H9 (cell line): ENCODE results near the gene POU2F1. TPM values are rescaled to one million over a fixed set of nuclear protein-coding genes. Genes with fewer than 3 reads are reported as not detected.

Source experiments
- DNase-seq: peaks from one replicate; pipeline ENCODE4 v3.0.0-alpha.2; 2017
- H2AFZ ChIP-seq: one replicate; pipeline ENCODE4 v1.6.1; 2013; ENCODE audit warnings: mild to moderate bottlenecking, low read length, control low read depth, moderate library complexity
- H2AK5ac ChIP-seq: 2 replicates; pipeline ENCODE4 v1.6.1; 2013; ENCODE audit warnings: low read length, control low read depth, mixed read lengths; ENCODE audit not compliant: insufficient read length
- H2BK120ac ChIP-seq: one replicate; pipeline ENCODE4 v1.6.1; 2013; ENCODE audit warnings: low read depth, mild to moderate bottlenecking, low read length, control low read depth, inconsistent platforms; ENCODE audit not compliant: poor library complexity, severe bottlenecking
- H2BK12ac ChIP-seq: 2 replicates; pipeline ENCODE4 v1.6.1; 2013; ENCODE audit warnings: low read length, control low read depth, mixed read lengths, low read depth; ENCODE audit not compliant: insufficient read length
- H2BK15ac ChIP-seq: 2 replicates; pipeline ENCODE4 v1.6.1; 2013; ENCODE audit warnings: low read depth, low read length, control low read depth
- H2BK20ac ChIP-seq: one replicate; pipeline ENCODE4 v1.6.1; 2013; ENCODE audit warnings: low read depth, mild to moderate bottlenecking, low read length, control low read depth, inconsistent platforms; ENCODE audit not compliant: poor library complexity, severe bottlenecking
- H2BK5ac ChIP-seq: 2 replicates; pipeline ENCODE4 v1.6.1; 2013; ENCODE audit warnings: low read length, control low read depth, mixed read lengths; ENCODE audit not compliant: insufficient read length
- H3K14ac ChIP-seq: 2 replicates; pipeline ENCODE4 v1.6.1; 2013; ENCODE audit warnings: low read length, control low read depth; ENCODE audit not compliant: insufficient read depth
- H3K18ac ChIP-seq: 2 replicates; pipeline ENCODE4 v1.6.1; 2013; ENCODE audit warnings: low read depth, mild to moderate bottlenecking, mixed read lengths, low read length, control low read depth; ENCODE audit not compliant: insufficient read length
- H3K23ac ChIP-seq: 2 replicates; pipeline ENCODE4 v1.6.1; 2013; ENCODE audit warnings: low read length, control low read depth, mixed read lengths, low read depth; ENCODE audit not compliant: insufficient read length
- H3K23me2 ChIP-seq: 2 replicates; pipeline ENCODE4 v1.6.1; 2013; ENCODE audit warnings: low read depth, mild to moderate bottlenecking, mixed read lengths, low read length, control low read depth; ENCODE audit not compliant: insufficient read length, poor library complexity, severe bottlenecking
- H3K27ac ChIP-seq: 2 replicates; pipeline ENCODE4 v1.5.1; 2013; ENCODE audit warnings: low read length, control low read depth, mixed read lengths, low read depth; ENCODE audit not compliant: insufficient read length
- H3K27me3 ChIP-seq: 2 replicates; pipeline ENCODE4 v1.6.1; 2013; ENCODE audit warnings: low read length, control low read depth, inconsistent platforms; ENCODE audit not compliant: insufficient read depth
- H3K4ac ChIP-seq: 2 replicates; pipeline ENCODE4 v1.6.1; 2013; ENCODE audit warnings: low read depth, mild to moderate bottlenecking, control low read depth, inconsistent platforms, low read length, moderate library complexity
- H3K4me1 ChIP-seq: 2 replicates; pipeline ENCODE4 v1.6.1; 2013; ENCODE audit warnings: low read length, control low read depth, inconsistent platforms; ENCODE audit not compliant: insufficient read depth
- H3K4me2 ChIP-seq: 2 replicates; pipeline ENCODE4 v1.6.1; 2013; ENCODE audit warnings: low read length, control low read depth, mixed read lengths; ENCODE audit not compliant: insufficient read length, insufficient read depth
- H3K56ac ChIP-seq: 2 replicates; pipeline ENCODE4 v1.6.1; 2013; ENCODE audit warnings: low read depth, mild to moderate bottlenecking, mixed read lengths, low read length, control low read depth; ENCODE audit not compliant: insufficient read length
- H3K79me1 ChIP-seq: 2 replicates; pipeline ENCODE4 v1.6.1; 2013; ENCODE audit warnings: low read depth, mild to moderate bottlenecking, moderate library complexity, low read length, control low read depth, inconsistent platforms; ENCODE audit not compliant: insufficient read depth, poor library complexity, severe bottlenecking
- H3K79me2 ChIP-seq: 2 replicates; pipeline ENCODE4 v1.6.1; 2013; ENCODE audit warnings: low read length, control low read depth, inconsistent platforms; ENCODE audit not compliant: insufficient read depth
- H3K9ac ChIP-seq: 2 replicates; pipeline ENCODE4 v1.6.1; 2013; ENCODE audit warnings: low read length, control low read depth, mixed read lengths; ENCODE audit not compliant: insufficient read length; ENCODE audit errors: extremely low read depth
- H3K9me3 ChIP-seq: one replicate; pipeline ENCODE4 v1.6.1; 2013; ENCODE audit warnings: low read depth, low read length, inconsistent platforms; ENCODE audit not compliant: control insufficient read depth
- H3T11ph ChIP-seq: one replicate; pipeline ENCODE4 v1.6.1; 2013; ENCODE audit warnings: mild to moderate bottlenecking, low read length, control low read depth, inconsistent platforms
- H4K20me1 ChIP-seq: one replicate; pipeline ENCODE4 v1.6.1; 2013; ENCODE audit not compliant: control insufficient read depth, insufficient read length, insufficient read depth
- H4K5ac ChIP-seq: 2 replicates; pipeline ENCODE4 v1.6.1; 2013; ENCODE audit warnings: low read depth, mild to moderate bottlenecking, mixed read lengths, low read length, control low read depth; ENCODE audit not compliant: insufficient read length
- H4K8ac ChIP-seq: replicated peaks from 2 replicates; pipeline ENCODE4 v1.6.1; 2013; ENCODE audit warnings: low read length, control low read depth, mixed read lengths, low read depth; ENCODE audit not compliant: insufficient read length
- H4K91ac ChIP-seq: 2 replicates; pipeline ENCODE4 v1.6.1; 2013; ENCODE audit warnings: low read depth, mild to moderate bottlenecking, moderate library complexity, mixed read lengths, low read length, control low read depth; ENCODE audit not compliant: insufficient read length
- H3K27ac Mint-ChIP-seq, 3 experiments: 2 replicates in 2 of 3; 3 replicates in 1 of 3; pipeline ENCODE4 v1.8.0; 2020 to 2021; ENCODE audit warnings: mixed read lengths in 3 of 3, mild to moderate bottlenecking in 1 of 3, moderate library complexity in 1 of 3
- H3K27me3 Mint-ChIP-seq: 2 replicates; pipeline ENCODE4 v1.8.0; 2021; ENCODE audit warnings: low read depth, mild to moderate bottlenecking, moderate library complexity, mixed read lengths
- H3K36me3 Mint-ChIP-seq, 3 experiments: 2 replicates in 2 of 3; 3 replicates in 1 of 3; pipeline ENCODE4 v1.8.0; 2020 to 2021; ENCODE audit warnings: low read depth in 3 of 3, mixed read lengths in 3 of 3; ENCODE audit not compliant: insufficient read depth in 1 of 3
- H3K4me1 Mint-ChIP-seq, 2 experiments: 2 replicates each; pipeline ENCODE4 v1.8.0; 2020; ENCODE audit warnings: mixed read lengths in 2 of 2
- H3K4me3 Mint-ChIP-seq, 2 experiments: 2 replicates in 1 of 2; 3 replicates in 1 of 2; pipeline ENCODE4 v1.8.0; 2020 to 2021; ENCODE audit warnings: mild to moderate bottlenecking in 2 of 2, mixed read lengths in 2 of 2, moderate library complexity in 1 of 2
- H3K9me3 Mint-ChIP-seq, 2 experiments: 2 replicates in 1 of 2; 3 replicates in 1 of 2; pipeline ENCODE4 v1.8.0; 2020; ENCODE audit warnings: mild to moderate bottlenecking in 2 of 2, mixed read lengths in 2 of 2, moderate library complexity in 1 of 2
- WGBS: extraction: QIAGEN DNeasy Blood & Tissue Kit; methylation state at CpG from one replicate; pipeline ENCODE4 v1.1.7; 2013; ENCODE audit warnings: missing lambda C conversion rate, low lambda C conversion rate, mixed read lengths; ENCODE audit not compliant: insufficient read length; ENCODE audit errors: extremely low coverage; 5-methylcytosine and 5-hydroxymethylcytosine counted together
- total RNA-seq: library from RNA; stranded (reverse); gene quantifications from 2 replicates; pipeline ENCODE4 v1.2.1, GENCODE V29; 2021
- TF ChIP-seq, protein P1 (sequence below): fragments of 200-600 bp; sonication (generic); conservative IDR thresholded peaks from 3 replicates; pipeline ENCODE4 v1.8.0; 2021; ENCODE audit warnings: antibody characterized with exemption, mild to moderate bottlenecking

POU2F1 gene
- total RNA-seq, 1 experiment from 2014 or later, result 62.5 TPM

GRCh38 chr1:167373986-167374385, 153.3 kb downstream of the POU2F1 start:
- H3K36me3 Mint-ChIP-seq, result peaks cover 13 to 40% (median 32%) of the 10 kb centered on the region in 3 experiments
- no peak overlapping the region for H3K4me2 ChIP-seq
- peak overlapping the region; percentile 86 to 92 (median 90); a peak in 6 of 7 replicates for H3K27ac Mint-ChIP-seq
- peak; percentile 72 for DNase-seq
- no peaks in the 10 kb centered on the region for H3K9me3 Mint-ChIP-seq
- H3K4me1 ChIP-seq, result peaks cover 4% of the 10 kb centered on the region; the same call in 1 of the 2 replicates
- peaks cover 29 to 32% of the 10 kb centered on the region in 2 experiments for H3K4me1 Mint-ChIP-seq
- H4K8ac ChIP-seq, result no peak overlapping the region
- no peak overlapping the region for H2BK15ac ChIP-seq
- no peak overlapping the region for H2BK12ac ChIP-seq
- H3K79me1 ChIP-seq, result no peaks in the 10 kb centered on the region
- WGBS, result no CpG with 5 or more reads among the region's 6 CpGs
- H4K91ac ChIP-seq, result no peak overlapping the region
- H2BK20ac ChIP-seq, result no peak overlapping the region
- no peak overlapping the region for H2AK5ac ChIP-seq
- no peaks in the 10 kb centered on the region for H3K27me3 ChIP-seq
- H3K23me2 ChIP-seq, result no peaks in the 10 kb centered on the region
- no peak overlapping the region for H3K4ac ChIP-seq
- no peak overlapping the region for H2BK5ac ChIP-seq
- H3K14ac ChIP-seq, result no peak overlapping the region
- no peak overlapping the region for H3K9ac ChIP-seq
- H3K23ac ChIP-seq, result no peak overlapping the region
- H3K27ac ChIP-seq, result no peak overlapping the region
- TF ChIP-seq, protein P1, sequence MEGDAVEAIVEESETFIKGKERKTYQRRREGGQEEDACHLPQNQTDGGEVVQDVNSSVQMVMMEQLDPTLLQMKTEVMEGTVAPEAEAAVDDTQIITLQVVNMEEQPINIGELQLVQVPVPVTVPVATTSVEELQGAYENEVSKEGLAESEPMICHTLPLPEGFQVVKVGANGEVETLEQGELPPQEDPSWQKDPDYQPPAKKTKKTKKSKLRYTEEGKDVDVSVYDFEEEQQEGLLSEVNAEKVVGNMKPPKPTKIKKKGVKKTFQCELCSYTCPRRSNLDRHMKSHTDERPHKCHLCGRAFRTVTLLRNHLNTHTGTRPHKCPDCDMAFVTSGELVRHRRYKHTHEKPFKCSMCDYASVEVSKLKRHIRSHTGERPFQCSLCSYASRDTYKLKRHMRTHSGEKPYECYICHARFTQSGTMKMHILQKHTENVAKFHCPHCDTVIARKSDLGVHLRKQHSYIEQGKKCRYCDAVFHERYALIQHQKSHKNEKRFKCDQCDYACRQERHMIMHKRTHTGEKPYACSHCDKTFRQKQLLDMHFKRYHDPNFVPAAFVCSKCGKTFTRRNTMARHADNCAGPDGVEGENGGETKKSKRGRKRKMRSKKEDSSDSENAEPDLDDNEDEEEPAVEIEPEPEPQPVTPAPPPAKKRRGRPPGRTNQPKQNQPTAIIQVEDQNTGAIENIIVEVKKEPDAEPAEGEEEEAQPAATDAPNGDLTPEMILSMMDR, result 0 out of 3 replicates have a peak, but pooled peaks have one; percentile 14
- no peaks in the 10 kb centered on the region for H3K27me3 Mint-ChIP-seq
- H3K4me3 Mint-ChIP-seq, result no peak overlapping the region
- no peaks in the 10 kb centered on the region for H4K20me1 ChIP-seq
- H3K79me2 ChIP-seq, result no peaks in the 10 kb centered on the region
- no peak overlapping the region for H3K56ac ChIP-seq
- no peak overlapping the region for H3K18ac ChIP-seq
- no peak overlapping the region for H2AFZ ChIP-seq
- H3K9me3 ChIP-seq, result no peaks in the 10 kb centered on the region
- no peak overlapping the region for H3T11ph ChIP-seq
- H4K5ac ChIP-seq, result no peak overlapping the region
- H2BK120ac ChIP-seq, result no peak overlapping the region
